ENCODE data around the gene NSMF.

GRCh38 chr9:137444106-137444790 is 14.9 kb downstream of the NSMF start:
- TF ChIP-seq CTCF (conservative IDR thresholded peaks at IDR 0.05 in 1 of 2, IDR thresholded peaks at IDR 0.05 in 1 of 2; ENCODE audit: extremely low read depth in 1 of 2, insufficient read depth in 1 of 2, low read depth in 1 of 2, low read length in 2 of 2) (no peak), EZH2 (IDR thresholded peaks at IDR 0.05; ENCODE audit: borderline replicate concordance, low read length) (no peak)

All from mammary epithelial cell (primary cell).